HUES6 (cell line): ENCODE measurements around the gene TNIP1.

Source experiments
- H3K27ac ChIP-seq: 2 replicates; pipeline ENCODE4 v1.7.0; 2013; ENCODE audit warnings: low read depth, mild to moderate bottlenecking, low read length, inconsistent platforms
- H3K27me3 ChIP-seq: 2 replicates; pipeline ENCODE4 v1.6.1; 2013; ENCODE audit warnings: low read length; ENCODE audit not compliant: control insufficient read depth, insufficient read depth
- H3K36me3 ChIP-seq: 2 replicates; pipeline ENCODE4 v1.6.1; 2013; ENCODE audit warnings: low read length; ENCODE audit not compliant: control insufficient read depth, insufficient read depth
- H3K4me1 ChIP-seq: 2 replicates; pipeline ENCODE4 v1.6.1; 2013; ENCODE audit warnings: low read length; ENCODE audit not compliant: control insufficient read depth, insufficient read depth
- H3K4me3 ChIP-seq: 2 replicates; pipeline ENCODE4 v1.5.1; 2013; ENCODE audit warnings: low read depth, low read length
- H3K9ac ChIP-seq: one replicate; pipeline ENCODE4 v1.6.1; 2013; ENCODE audit warnings: mild to moderate bottlenecking, low read length
- H3K9me3 ChIP-seq: 2 replicates; pipeline ENCODE4 v1.6.1; 2013; ENCODE audit warnings: low read depth, low read length; ENCODE audit not compliant: control insufficient read depth, insufficient read depth

The TNIP1 gene

GRCh38 chr5:151018846-151019245 lies 62.0 kb downstream of the TNIP1 start:
- Histone ChIP-seq H3K9me3 (no peaks in the 10 kb centered on the region), H3K27me3 (peaks cover 29% of the 10 kb centered on the region), H3K9ac (no peak overlapping the region), H3K36me3 (no peaks in the 10 kb centered on the region), H3K4me1 (0 out of 2 replicates have a peak, but pooled peaks cover 2% of the 10 kb centered on the region), H3K4me3 (no peak overlapping the region), H3K27ac (no peak overlapping the region)

GRCh38 chr5:151017897-151018296 lies 62.9 kb downstream of the TNIP1 start:
- 0 out of 2 replicates have a peak, but pooled peaks cover 2% of the 10 kb centered on the region for H3K4me1 ChIP-seq
- no peaks in the 10 kb centered on the region for H3K36me3 ChIP-seq
- H3K9ac ChIP-seq, result no peak overlapping the region
- peaks cover 29% of the 10 kb centered on the region for H3K27me3 ChIP-seq
- no peak overlapping the region for H3K4me3 ChIP-seq
- H3K27ac ChIP-seq, result no peak overlapping the region
- H3K9me3 ChIP-seq, result no peaks in the 10 kb centered on the region

GRCh38 chr5:151016700-151017099 lies 64.1 kb downstream of the TNIP1 start:
- Histone ChIP-seq H3K27ac (no peak overlapping the region), H3K9ac (no peak overlapping the region), H3K9me3 (no peaks in the 10 kb centered on the region), H3K4me1 (0 out of 2 replicates have a peak, but pooled peaks cover 2% of the 10 kb centered on the region), H3K4me3 (no peak overlapping the region), H3K36me3 (no peaks in the 10 kb centered on the region), H3K27me3 (peaks cover 20% of the 10 kb centered on the region)

- H3K27ac ChIP-seq, result no peak overlapping the region
- peaks cover 14% of the 10 kb centered on the region for H3K27me3 ChIP-seq
- H3K9me3 ChIP-seq, result no peaks in the 10 kb centered on the region
- H3K4me1 ChIP-seq, result 0 out of 2 replicates have a peak, but pooled peaks cover 1% of the 10 kb centered on the region
- H3K4me3 ChIP-seq, result no peak overlapping the region
- H3K36me3 ChIP-seq, result no peaks in the 10 kb centered on the region
- H3K9ac ChIP-seq, result no peak overlapping the region
Observed at GRCh38 chr5:151015974-151016587, 64.8 kb downstream of the TNIP1 start.

GRCh38 chr5:151014680-151015343 lies 66.0 kb downstream of the TNIP1 start:
- H3K27ac ChIP-seq, result no peak overlapping the region

GRCh38 chr5:151012862-151013261 lies 68.0 kb downstream of the TNIP1 start:
- H3K4me1 ChIP-seq, result no peaks in the 10 kb centered on the region
- no peak overlapping the region for H3K27ac ChIP-seq
- H3K4me3 ChIP-seq, result no peak overlapping the region
- H3K36me3 ChIP-seq, result no peaks in the 10 kb centered on the region
- peaks cover 5% of the 10 kb centered on the region for H3K27me3 ChIP-seq
- H3K9me3 ChIP-seq, result no peaks in the 10 kb centered on the region
- H3K9ac ChIP-seq, result no peak overlapping the region

More at GRCh38 chr5:151014680-151015343, 66.0 kb downstream of the TNIP1 start:
- Histone ChIP-seq H3K36me3 (no peaks in the 10 kb centered on the region), H3K9ac (no peak overlapping the region), H3K9me3 (no peaks in the 10 kb centered on the region), H3K4me3 (no peak overlapping the region), H3K27me3 (peaks cover 10% of the 10 kb centered on the region), H3K4me1 (no peaks in the 10 kb centered on the region)

DNA sequence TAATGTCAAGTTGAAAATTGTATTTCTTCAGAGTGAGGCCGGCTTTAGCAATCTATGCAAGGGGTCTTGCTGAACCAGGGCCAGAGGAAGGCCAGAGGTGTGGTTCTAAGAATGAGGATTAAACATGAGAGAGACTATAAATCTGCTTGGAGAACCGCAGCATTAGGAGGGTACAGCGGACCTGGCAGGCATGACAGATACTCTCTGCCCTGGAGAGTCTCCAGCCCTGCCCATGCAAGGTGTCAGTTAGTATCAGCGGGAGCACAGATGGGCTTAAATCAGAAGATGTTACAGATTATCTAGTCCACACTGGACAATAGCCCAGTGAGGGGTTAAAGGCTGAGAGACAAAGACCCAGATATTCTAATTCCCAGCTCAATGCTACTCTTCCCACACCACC lies 71.9 kb downstream of the TNIP1 start:
- no peaks in the 10 kb centered on the region; the same call in 1 of the 2 replicates for H3K4me1 ChIP-seq
- H3K9ac ChIP-seq, result no peak overlapping the region

DNA sequence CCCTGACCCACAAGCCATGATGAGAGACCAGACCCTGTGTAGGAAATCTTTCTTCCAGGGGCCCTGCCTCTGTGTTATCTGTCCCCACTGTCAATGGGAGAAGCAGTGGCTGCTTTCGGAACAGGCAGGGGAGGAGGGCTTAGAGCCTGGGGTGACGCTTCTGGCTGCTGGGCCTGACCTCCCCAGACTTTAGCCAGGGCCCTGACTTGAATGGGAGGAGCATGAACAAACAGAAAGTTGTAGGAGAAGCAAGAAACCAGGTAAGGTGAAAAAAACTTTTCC lies 72.7 kb downstream of the TNIP1 start:
- H3K4me3 ChIP-seq, result no peak overlapping the region
- no peaks in the 10 kb centered on the region for H3K9me3 ChIP-seq
- H3K4me1 ChIP-seq, result no peaks in the 10 kb centered on the region; the same call in 1 of the 2 replicates
- H3K27ac ChIP-seq, result no peak overlapping the region
- no peaks in the 10 kb centered on the region for H3K36me3 ChIP-seq
- no peak overlapping the region for H3K9ac ChIP-seq
- H3K27me3 ChIP-seq, result no peaks in the 10 kb centered on the region; the same call in 1 of the 2 replicates

More for the DNA sequence above, 71.9 kb downstream of the TNIP1 start:
- no peaks in the 10 kb centered on the region; the same call in 1 of the 2 replicates for H3K27me3 ChIP-seq
- H3K9me3 ChIP-seq, result no peaks in the 10 kb centered on the region
- no peaks in the 10 kb centered on the region for H3K36me3 ChIP-seq
- H3K4me3 ChIP-seq, result no peak overlapping the region
- no peak overlapping the region for H3K27ac ChIP-seq

GRCh38 chr5:151007430-151008209 lies 73.2 kb downstream of the TNIP1 start:
- Histone ChIP-seq H3K9ac (no peak overlapping the region), H3K36me3 (no peaks in the 10 kb centered on the region), H3K9me3 (no peaks in the 10 kb centered on the region), H3K4me3 (no peak overlapping the region), H3K4me1 (peaks cover 5% of the 10 kb centered on the region; the same call in 1 of the 2 replicates), H3K27me3 (no peaks in the 10 kb centered on the region; the same call in 1 of the 2 replicates), H3K27ac (no peak overlapping the region)

- Histone ChIP-seq H3K36me3 (no peaks in the 10 kb centered on the region), H3K4me1 (peaks cover 7% of the 10 kb centered on the region; the same call in 1 of the 2 replicates), H3K9me3 (no peaks in the 10 kb centered on the region), H3K4me3 (no peak overlapping the region), H3K27ac (no peak overlapping the region), H3K27me3 (no peaks in the 10 kb centered on the region), H3K9ac (no peak overlapping the region)
Observed at GRCh38 chr5:151006704-151007334, 74.0 kb downstream of the TNIP1 start.
